NCI-H187 (cell line): ENCODE results near the gene LYPD6B.
"Not testable (repeated sequence)": the region's sequence is repeated elsewhere in the genome, so short reads cannot be mapped to it uniquely, and the experiment has no call there.

Experiments used
- DNase-seq, 2 experiments: peaks; one replicate each; lab custom pipeline; 2025; lab: John Stamatoyannopoulos, UW

Gene LYPD6B

GRCh38 chr2:149205143-149205542 lies 166.6 kb downstream of the LYPD6B start:
- DNase-seq: no peak

GRCh38 chr2:149213764-149214493 lies 175.4 kb downstream of the LYPD6B start:
- DNase-seq: no peak

DNA sequence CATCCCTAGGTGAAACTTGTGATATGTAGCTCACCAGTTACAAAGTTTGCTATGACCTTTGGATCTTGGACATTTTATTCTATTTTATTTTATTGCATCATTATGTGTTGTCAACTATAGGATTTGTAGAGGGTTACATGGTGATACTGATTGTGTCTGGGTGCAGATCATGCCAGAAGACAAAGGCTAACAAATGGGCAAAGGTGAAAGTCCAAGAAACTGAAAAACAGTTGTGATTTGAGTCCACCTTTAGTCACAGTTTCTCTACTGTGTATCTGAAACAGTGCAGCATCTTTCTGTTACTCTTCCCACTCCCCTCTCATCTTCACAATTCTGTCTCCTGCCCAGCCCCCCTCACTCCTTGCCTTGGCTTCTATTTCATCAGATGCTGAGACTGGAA lies 180.0 kb downstream of the LYPD6B start:
- no peak for DNase-seq

DNA sequence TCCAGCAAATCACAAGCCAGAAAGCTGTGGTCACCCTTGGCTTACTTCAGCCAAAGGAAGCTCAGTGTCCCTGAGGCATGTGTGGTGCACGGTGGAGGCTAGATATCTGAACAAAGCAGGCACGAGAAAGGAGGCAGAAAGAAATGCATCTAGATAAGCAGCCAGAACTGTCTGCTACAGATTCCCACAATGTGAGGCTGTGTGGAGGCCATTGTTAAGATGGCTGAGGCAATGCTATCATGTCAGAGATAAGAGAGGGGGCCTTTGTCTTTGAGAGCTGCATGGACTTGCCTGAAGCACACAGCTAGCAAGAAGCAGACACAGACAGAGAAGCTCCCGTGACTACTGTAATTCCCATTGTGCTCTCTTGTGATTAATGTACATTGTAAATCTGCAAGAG lies 181.4 kb downstream of the LYPD6B start:
- no peak for DNase-seq

DNA sequence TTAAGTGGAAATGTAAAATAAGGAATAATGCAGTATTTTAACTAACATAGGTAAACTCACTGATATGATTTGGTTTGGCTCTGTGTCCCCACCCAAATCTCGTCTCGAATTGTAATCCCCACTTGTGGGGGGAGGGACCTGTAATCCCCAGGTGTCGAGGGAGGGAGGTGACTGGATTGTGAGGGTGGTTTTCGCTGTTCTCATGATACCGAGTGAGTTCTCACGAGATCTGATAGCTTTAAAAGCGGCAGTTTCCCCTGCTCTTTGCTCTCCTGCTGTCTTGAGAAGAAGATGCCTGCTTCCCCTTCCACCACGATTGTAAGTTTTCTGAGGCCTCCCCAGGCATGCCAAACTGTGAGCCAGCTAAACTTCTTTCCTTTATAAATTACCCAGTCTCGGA lies 182.5 kb downstream of the LYPD6B start:
- DNase-seq: no peak

DNA sequence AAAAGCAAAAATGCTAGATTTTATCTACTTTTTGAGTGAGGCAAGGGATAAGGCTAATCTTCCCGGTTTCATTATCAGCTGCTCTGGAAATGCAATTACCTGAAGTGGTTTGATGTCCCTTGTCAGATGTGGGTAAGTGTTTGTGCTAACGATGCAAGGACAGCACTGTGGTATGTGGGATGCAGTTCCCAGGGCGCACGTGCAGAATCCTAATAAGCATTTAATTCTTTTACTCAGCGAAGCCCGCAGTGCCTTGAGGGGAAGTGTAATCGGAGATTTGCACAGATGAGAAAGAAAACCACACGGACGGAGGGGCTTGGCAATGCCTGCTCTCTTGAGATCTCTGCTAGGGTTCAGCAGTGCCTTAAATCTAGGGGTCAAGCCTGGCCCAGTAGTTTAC lies 183.4 kb downstream of the LYPD6B start:
- DNase-seq: no peak

GRCh38 chr2:149223472-149224095 lies 185.1 kb downstream of the LYPD6B start:
- no peak for DNase-seq

GRCh38 chr2:149224543-149224942 lies 186.0 kb downstream of the LYPD6B start:
- no peak for DNase-seq

DNA sequence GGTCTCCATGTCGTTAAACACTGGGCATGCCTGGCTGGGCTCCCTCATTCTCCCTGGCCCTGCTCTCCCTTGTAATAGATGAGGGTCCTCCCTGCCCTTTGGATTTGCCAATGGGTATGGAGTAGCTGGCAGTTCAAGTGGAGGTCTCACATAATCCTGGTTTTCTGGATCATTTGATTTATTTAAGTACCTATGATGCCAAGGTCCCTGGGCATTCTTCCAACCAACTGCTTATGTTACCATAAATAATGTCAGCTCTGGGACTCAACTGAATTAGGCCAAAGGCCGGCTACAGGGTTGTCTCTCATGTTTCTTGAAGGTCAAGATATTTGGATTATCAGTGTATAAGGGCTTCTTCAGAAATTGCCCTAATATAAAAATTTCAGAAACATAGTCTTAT lies 186.9 kb downstream of the LYPD6B start:
- no peak for DNase-seq

GRCh38 chr2:149226790-149227189 lies 188.3 kb downstream of the LYPD6B start:
- no peak for DNase-seq

GRCh38 chr2:149235816-149236375 lies 197.4 kb downstream of the LYPD6B start:
- no peak for DNase-seq

GRCh38 chr2:149236410-149236809 lies 197.9 kb downstream of the LYPD6B start:
- no peak for DNase-seq

DNA sequence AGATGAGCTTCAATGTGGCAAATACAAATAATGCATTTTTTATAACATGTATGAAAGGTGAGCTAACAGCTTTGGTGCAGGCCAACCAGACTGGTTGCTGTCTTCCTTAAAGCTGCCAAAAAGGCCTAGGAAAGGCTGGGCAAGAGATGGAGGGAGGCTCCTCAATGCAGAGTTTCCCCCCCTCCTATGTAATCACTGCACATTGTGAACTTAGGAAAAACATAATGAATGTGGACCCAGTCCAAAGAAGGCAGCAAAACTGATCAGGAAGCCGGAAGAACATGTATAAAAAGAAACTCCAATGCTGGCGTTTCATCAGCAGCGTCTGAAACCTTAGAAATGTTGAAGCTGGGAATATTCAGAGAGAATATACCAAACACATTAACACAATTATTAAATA lies 207.7 kb downstream of the LYPD6B start:
- no peak for DNase-seq

- DNase-seq: not testable (repeated sequence)
These were observed 212.9 kb downstream of the LYPD6B start for GRCh38 chr2:149251436-149251835.

GRCh38 chr2:149256877-149257276 lies 218.4 kb downstream of the LYPD6B start:
- not testable (repeated sequence) for DNase-seq

- no peak for DNase-seq
These were observed 220.0 kb downstream of the LYPD6B start for GRCh38 chr2:149258531-149258930.

DNA sequence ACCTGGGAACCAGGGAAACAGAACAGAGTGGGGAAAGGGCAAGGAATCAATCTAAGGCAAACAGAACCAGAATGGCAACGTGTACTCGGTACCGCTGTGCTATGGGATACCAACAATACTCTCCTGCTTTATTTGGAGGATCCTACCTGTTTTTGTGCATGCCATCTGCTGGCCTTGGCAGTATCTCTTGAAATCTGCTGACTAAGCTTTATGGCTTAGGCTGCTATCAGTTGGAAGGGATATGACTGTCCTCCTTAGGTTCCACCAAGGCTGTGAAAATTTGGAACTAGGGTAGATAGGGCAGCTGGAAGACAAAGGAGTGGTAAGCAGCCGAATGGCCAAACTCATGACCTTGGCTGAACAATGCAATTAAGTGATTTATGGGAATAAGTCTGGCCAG lies 220.6 kb downstream of the LYPD6B start:
- DNase-seq: no peak

- no peak for DNase-seq
These were observed 223.2 kb downstream of the LYPD6B start for GRCh38 chr2:149261692-149262091.
